GM23338 (cell line): Measurements from ENCODE around the gene RPL7A. TPM values are rescaled to one million over a fixed set of nuclear protein-coding genes. Genes with fewer than 3 reads are reported as not detected.
"Not testable (repeated sequence)": the region's sequence is repeated elsewhere in the genome, so short reads cannot be mapped to it uniquely, and the experiment has no call there.

ENCODE experiments used
- ATAC-seq: fragments of 200-7000 bp; cut with Tn5 transposase; 3 replicates; pipeline ENCODE4 v1.9.1; 2020
- DNase-seq: peaks from one replicate; pipeline ENCODE4 v3.0.0-alpha.2; 2015; ENCODE audit warnings: low spot score
- H2AFZ ChIP-seq: fragments of 200-600 bp; sonication (generic); 2 replicates; pipeline ENCODE4 v1.8.0; 2016; ENCODE audit warnings: antibody characterized with exemption, mild to moderate bottlenecking, moderate library complexity
- H3F3A ChIP-seq: fragments of 200-600 bp; sonication (generic); replicated peaks from 2 replicates; pipeline ENCODE4 v1.8.0; 2017; ENCODE audit warnings: antibody characterized with exemption, mixed run types, low read depth
- H3K27ac ChIP-seq: fragments of 200-600 bp; sonication (generic); 2 replicates; pipeline ENCODE4 v1.6.1; 2016; ENCODE audit warnings: low read depth
- H3K27me3 ChIP-seq: fragments of 200-600 bp; sonication (generic); 2 replicates; pipeline ENCODE4 v1.8.0; 2016; ENCODE audit warnings: mild to moderate bottlenecking, mixed run types, moderate library complexity; ENCODE audit not compliant: insufficient read depth
- H3K36me3 ChIP-seq: fragments of 200-600 bp; sonication (generic); 2 replicates; pipeline ENCODE4 v1.8.0; 2016; ENCODE audit warnings: mild to moderate bottlenecking; ENCODE audit not compliant: insufficient read depth
- H3K4me1 ChIP-seq: fragments of 200-600 bp; sonication (generic); 2 replicates; pipeline ENCODE4 v1.8.0; 2016; ENCODE audit warnings: mild to moderate bottlenecking, moderate library complexity; ENCODE audit not compliant: insufficient read depth
- H3K4me2 ChIP-seq: fragments of 200-600 bp; sonication (generic); 2 replicates; pipeline ENCODE4 v1.7.1; 2017; ENCODE audit warnings: mixed run types
- H3K4me3 ChIP-seq: fragments of 200-600 bp; sonication (generic); 2 replicates; pipeline ENCODE4 v1.6.1; 2016; ENCODE audit warnings: mixed run types
- H3K79me2 ChIP-seq: fragments of 200-600 bp; sonication (generic); replicated peaks from 2 replicates; pipeline ENCODE4 v1.8.0; 2017; ENCODE audit warnings: mild to moderate bottlenecking; ENCODE audit not compliant: insufficient read depth
- H3K9me2 ChIP-seq: fragments of 200-600 bp; sonication (generic); 2 replicates; pipeline ENCODE4 v1.8.0; 2017; ENCODE audit not compliant: insufficient read depth
- H4K20me1 ChIP-seq: fragments of 200-600 bp; sonication (generic); replicated peaks from 2 replicates; pipeline ENCODE4 v1.8.0; 2017; ENCODE audit warnings: mild to moderate bottlenecking; ENCODE audit not compliant: insufficient read depth
- H3K27ac Mint-ChIP-seq: 2 replicates; pipeline ENCODE4 v1.8.0; 2020; ENCODE audit warnings: inconsistent platforms, mild to moderate bottlenecking, moderate library complexity, mixed read lengths
- H3K27me3 Mint-ChIP-seq: 3 replicates; pipeline ENCODE4 v1.8.0; 2022; ENCODE audit warnings: low read depth, mild to moderate bottlenecking, moderate library complexity, mixed read lengths, inconsistent platforms; ENCODE audit not compliant: insufficient read depth, poor library complexity
- H3K36me3 Mint-ChIP-seq: 3 replicates; pipeline ENCODE4 v1.8.0; 2021; ENCODE audit warnings: low read depth, mild to moderate bottlenecking, inconsistent platforms, moderate library complexity, mixed read lengths
- H3K4me1 Mint-ChIP-seq: 3 replicates; pipeline ENCODE4 v1.8.0; 2020; ENCODE audit warnings: mild to moderate bottlenecking, inconsistent platforms, mixed read lengths
- H3K4me3 Mint-ChIP-seq: 3 replicates; pipeline ENCODE4 v1.8.0; 2021; ENCODE audit warnings: moderate library complexity, mild to moderate bottlenecking, inconsistent platforms, mixed read lengths
- H3K9me3 Mint-ChIP-seq: 3 replicates; pipeline ENCODE4 v1.8.0; 2020; ENCODE audit warnings: moderate library complexity, mild to moderate bottlenecking, inconsistent platforms, mixed read lengths
- CREB1 ChIP-seq: fragments of 250-450 bp; sonication (Bioruptor Pico); IDR thresholded peaks from 2 replicates; pipeline ENCODE4 v1.5.0; 2020; ENCODE audit warnings: low read depth, mild to moderate bottlenecking, moderate library complexity
- JUNB ChIP-seq: IDR thresholded peaks from one replicate; pipeline ENCODE4 v1.6.1; 2016; ENCODE audit warnings: antibody characterized with exemption; ENCODE audit not compliant: unreplicated experiment
- NANOG ChIP-seq: IDR thresholded peaks from 2 replicates; pipeline ENCODE4 v1.6.1; 2016; ENCODE audit warnings: antibody characterized with exemption, borderline replicate concordance
- POLR2AphosphoS5 ChIP-seq: IDR thresholded peaks from 2 replicates; pipeline ENCODE4 v1.6.1; 2016; ENCODE audit warnings: antibody characterized with exemption, low read depth
- ZNF462 ChIP-seq: fragments of 250-450 bp; sonication (Bioruptor Pico); IDR thresholded peaks from 2 replicates; pipeline ENCODE4 v1.5.0; 2020; ENCODE audit warnings: mild to moderate bottlenecking, moderate library complexity
- long read RNA-seq: library from polyadenylated mRNA; unstranded; transcript quantifications from one replicate; pipeline ENCODE4 v2.0.0, GENCODE V29; 2020; ENCODE audit not compliant: unreplicated experiment
- polyA plus RNA-seq: library from polyadenylated mRNA; unstranded; fragments of >200 nt; fragmentation: Nextera tagmentation; extraction: Ambion mirVana; gene quantifications from 2 replicates; pipeline ENCODE4 v1.2.1, GENCODE V29; 2016
- total RNA-seq: library from RNA; depleted of rRNA; stranded (reverse); fragments of >200 nt; shearing (Covaris generic); gene quantifications from 2 replicates; pipeline ENCODE4 v1.2.3, GENCODE V29; 2014; rRNA removed
- TF ChIP-seq, protein P1 (sequence below): IDR thresholded peaks from one replicate; pipeline ENCODE4 v1.6.1; 2018; ENCODE audit warnings: antibody characterized with exemption; ENCODE audit not compliant: unreplicated experiment
- TF ChIP-seq, protein P2 (sequence below): IDR thresholded peaks from 2 replicates; pipeline ENCODE4 v1.6.1; 2016; ENCODE audit warnings: antibody characterized with exemption

Gene RPL7A
- total RNA-seq = 2,020 and 2,188 TPM in 2 replicates
- polyA plus RNA-seq = 1,644 and 1,788 TPM in 2 replicates
- long read RNA-seq, transcript RPL7A-202 (8 exons, 891 nt) = major isoform, 624 of 1,266 reads
- long read RNA-seq, transcript RPL7A-205 (8 exons, 941 nt) = minor isoform, 13 of 1,266 reads
- long read RNA-seq, transcript RPL7A-204 (7 exons, 1,164 nt) = minor isoform, 5 of 1,266 reads
- long read RNA-seq, partial matches to known transcripts = 604 of 1,266 reads
- long read RNA-seq, other reads (novel, unspliced or antisense) = 18 of 1,266 reads

GRCh38 chr9:133347985-133348717 lies at the start of gene RPL7A, which contains the start of gene MED22:
Gene RPL7A, plus strand, starts transcription at chr9:133348218. Its CDS starts 26 bp downstream, at chr9:133348244.
Gene MED22, minus strand, starts transcription at chr9:133348131. Its CDS starts 1,469 bp downstream, at chr9:133346662.
- Histone ChIP-seq H3K4me1 (peaks cover 20% of the 10 kb centered on the region), H3K79me2 (peaks cover 43% of the 10 kb centered on the region), H3K9me2 (no peaks in the 10 kb centered on the region), H3K36me3 (peaks cover 46% of the 10 kb centered on the region), H4K20me1 (peaks cover 56% of the 10 kb centered on the region), H3K4me3 (peak within 1 kb of the TSS; percentile 98), H2AFZ (no peak within 1 kb of the TSS), H3K4me2 (peak within 1 kb of the TSS; percentile 99), H3F3A (peaks cover 59% of the 10 kb centered on the region), H3K27me3 (no peaks in the 10 kb centered on the region), H3K27ac (peak within 1 kb of the TSS; percentile 96)
- DNase-seq (peak; percentile 99), ATAC-seq (peak; percentile 62)
- Mint-ChIP-seq H3K27me3 (peaks cover 25% of the 10 kb centered on the region), H3K36me3 (peaks cover 89% of the 10 kb centered on the region), H3K4me1 (peaks cover 23% of the 10 kb centered on the region), H3K4me3 (peak within 1 kb of the TSS; percentile 94), H3K9me3 (no peaks in the 10 kb centered on the region; the same call in 1 of the 3 replicates), H3K27ac (peak within 1 kb of the TSS; percentile 100)
- TF ChIP-seq POLR2AphosphoS5 = peak; percentile 99
- TF ChIP-seq CREB1 (CRISPR knock-in tag) = no peak
- TF ChIP-seq, protein P1, sequence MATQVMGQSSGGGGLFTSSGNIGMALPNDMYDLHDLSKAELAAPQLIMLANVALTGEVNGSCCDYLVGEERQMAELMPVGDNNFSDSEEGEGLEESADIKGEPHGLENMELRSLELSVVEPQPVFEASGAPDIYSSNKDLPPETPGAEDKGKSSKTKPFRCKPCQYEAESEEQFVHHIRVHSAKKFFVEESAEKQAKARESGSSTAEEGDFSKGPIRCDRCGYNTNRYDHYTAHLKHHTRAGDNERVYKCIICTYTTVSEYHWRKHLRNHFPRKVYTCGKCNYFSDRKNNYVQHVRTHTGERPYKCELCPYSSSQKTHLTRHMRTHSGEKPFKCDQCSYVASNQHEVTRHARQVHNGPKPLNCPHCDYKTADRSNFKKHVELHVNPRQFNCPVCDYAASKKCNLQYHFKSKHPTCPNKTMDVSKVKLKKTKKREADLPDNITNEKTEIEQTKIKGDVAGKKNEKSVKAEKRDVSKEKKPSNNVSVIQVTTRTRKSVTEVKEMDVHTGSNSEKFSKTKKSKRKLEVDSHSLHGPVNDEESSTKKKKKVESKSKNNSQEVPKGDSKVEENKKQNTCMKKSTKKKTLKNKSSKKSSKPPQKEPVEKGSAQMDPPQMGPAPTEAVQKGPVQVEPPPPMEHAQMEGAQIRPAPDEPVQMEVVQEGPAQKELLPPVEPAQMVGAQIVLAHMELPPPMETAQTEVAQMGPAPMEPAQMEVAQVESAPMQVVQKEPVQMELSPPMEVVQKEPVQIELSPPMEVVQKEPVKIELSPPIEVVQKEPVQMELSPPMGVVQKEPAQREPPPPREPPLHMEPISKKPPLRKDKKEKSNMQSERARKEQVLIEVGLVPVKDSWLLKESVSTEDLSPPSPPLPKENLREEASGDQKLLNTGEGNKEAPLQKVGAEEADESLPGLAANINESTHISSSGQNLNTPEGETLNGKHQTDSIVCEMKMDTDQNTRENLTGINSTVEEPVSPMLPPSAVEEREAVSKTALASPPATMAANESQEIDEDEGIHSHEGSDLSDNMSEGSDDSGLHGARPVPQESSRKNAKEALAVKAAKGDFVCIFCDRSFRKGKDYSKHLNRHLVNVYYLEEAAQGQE = peak; percentile 43
- TF ChIP-seq NANOG = no peak
- TF ChIP-seq, protein P2, sequence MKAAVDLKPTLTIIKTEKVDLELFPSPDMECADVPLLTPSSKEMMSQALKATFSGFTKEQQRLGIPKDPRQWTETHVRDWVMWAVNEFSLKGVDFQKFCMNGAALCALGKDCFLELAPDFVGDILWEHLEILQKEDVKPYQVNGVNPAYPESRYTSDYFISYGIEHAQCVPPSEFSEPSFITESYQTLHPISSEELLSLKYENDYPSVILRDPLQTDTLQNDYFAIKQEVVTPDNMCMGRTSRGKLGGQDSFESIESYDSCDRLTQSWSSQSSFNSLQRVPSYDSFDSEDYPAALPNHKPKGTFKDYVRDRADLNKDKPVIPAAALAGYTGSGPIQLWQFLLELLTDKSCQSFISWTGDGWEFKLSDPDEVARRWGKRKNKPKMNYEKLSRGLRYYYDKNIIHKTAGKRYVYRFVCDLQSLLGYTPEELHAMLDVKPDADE = peak; percentile 72; the same call in 1 of the 2 replicates
- no peak for TF ChIP-seq JUNB
- no peak for TF ChIP-seq ZNF462 (CRISPR knock-in tag)

DNA sequence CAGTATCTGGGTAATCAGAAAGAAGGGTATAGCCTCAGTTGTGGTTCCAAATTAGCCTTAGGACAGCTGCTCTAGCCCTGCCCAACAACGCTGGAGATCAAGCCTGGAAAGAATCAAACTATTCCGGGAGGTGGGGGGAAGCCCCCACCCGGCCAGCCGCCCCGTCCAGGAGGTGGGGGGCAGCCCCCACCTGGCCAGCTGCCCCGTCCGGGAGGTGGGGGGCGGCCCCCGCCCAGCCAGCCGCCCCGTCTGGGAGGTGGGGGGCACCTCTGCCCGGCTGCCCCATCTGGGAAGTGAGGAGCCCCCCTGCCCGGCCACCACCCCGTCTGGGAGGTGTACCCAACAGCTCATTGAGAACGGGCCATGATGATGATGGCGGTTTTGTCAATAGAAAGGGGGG lies 48.0 kb upstream of the RPL7A start:
- not testable (repeated sequence) for H3K4me1 ChIP-seq, H3K36me3 ChIP-seq, H3K27ac Mint-ChIP-seq, H2AFZ ChIP-seq, H3K79me2 ChIP-seq, H3K9me2 ChIP-seq, DNase-seq, ATAC-seq, H3K36me3 Mint-ChIP-seq, H3K4me1 Mint-ChIP-seq, H3F3A ChIP-seq, H3K27ac ChIP-seq, H3K27me3 Mint-ChIP-seq, H4K20me1 ChIP-seq, H3K4me3 Mint-ChIP-seq, H3K4me2 ChIP-seq, H3K4me3 ChIP-seq, H3K27me3 ChIP-seq
- peaks cover 17% of the 10 kb centered on the region for H3K9me3 Mint-ChIP-seq
